GM19239 (cell line): Measurements from ENCODE around the gene SSTR3.
A peak's percentile ranks its signal among the peaks of the same experiment; 100 is the strongest.

ENCODE experiments used
- DNase-seq: peaks from one replicate; pipeline ENCODE4 v3.0.0; 2011; ENCODE audit warnings: low spot score; ENCODE audit not compliant: insufficient read length
- FAIRE-seq: peaks from 2 replicates; lab custom pipeline; 2011; peaks lifted over from hg19 to GRCh38; lab: Jason Lieb, UNC

The SSTR3 gene

DNA sequence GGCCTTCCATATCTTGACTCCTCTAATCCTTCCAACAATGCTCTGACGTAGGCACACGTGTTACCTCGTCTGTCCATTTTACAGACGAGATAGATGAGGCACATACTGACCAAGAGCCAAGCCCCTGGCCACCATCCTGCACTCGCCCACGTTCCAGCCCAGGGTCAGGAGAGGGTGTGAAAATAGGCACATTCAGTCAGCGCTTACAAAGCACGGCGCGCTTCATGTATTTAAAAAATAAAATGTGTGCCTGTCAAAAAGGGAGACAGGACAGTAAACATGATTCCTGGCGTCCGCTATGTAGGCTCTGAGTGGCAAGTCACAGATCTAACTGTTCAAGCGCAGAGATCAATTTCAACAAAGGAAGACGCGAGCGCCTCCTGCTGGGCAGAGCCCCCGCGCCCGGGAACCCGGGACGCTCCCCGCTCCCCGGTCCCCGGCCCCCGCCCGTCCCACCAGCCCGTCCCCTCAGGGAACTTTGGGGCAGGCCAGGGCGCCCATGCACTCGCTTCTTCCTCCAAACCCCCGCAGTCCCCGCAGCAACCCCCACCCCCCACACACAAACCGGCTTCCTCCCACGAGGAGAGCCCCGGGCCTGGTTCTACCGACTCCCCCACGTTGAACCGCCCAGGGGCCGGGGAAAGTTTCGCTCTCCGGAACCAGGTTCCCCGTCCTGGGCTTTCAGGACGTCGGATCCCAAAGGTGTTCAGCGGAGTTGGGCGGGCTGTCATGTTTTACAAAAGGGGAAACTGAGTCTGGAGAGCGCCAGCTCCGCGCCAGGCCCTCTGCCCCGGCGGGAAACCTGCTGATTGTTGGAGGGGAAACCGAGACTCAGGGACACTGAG, 13.8 kb downstream of the SSTR3 start:
- FAIRE-seq (peak; percentile 94), DNase-seq (peak; percentile 66)

DNA sequence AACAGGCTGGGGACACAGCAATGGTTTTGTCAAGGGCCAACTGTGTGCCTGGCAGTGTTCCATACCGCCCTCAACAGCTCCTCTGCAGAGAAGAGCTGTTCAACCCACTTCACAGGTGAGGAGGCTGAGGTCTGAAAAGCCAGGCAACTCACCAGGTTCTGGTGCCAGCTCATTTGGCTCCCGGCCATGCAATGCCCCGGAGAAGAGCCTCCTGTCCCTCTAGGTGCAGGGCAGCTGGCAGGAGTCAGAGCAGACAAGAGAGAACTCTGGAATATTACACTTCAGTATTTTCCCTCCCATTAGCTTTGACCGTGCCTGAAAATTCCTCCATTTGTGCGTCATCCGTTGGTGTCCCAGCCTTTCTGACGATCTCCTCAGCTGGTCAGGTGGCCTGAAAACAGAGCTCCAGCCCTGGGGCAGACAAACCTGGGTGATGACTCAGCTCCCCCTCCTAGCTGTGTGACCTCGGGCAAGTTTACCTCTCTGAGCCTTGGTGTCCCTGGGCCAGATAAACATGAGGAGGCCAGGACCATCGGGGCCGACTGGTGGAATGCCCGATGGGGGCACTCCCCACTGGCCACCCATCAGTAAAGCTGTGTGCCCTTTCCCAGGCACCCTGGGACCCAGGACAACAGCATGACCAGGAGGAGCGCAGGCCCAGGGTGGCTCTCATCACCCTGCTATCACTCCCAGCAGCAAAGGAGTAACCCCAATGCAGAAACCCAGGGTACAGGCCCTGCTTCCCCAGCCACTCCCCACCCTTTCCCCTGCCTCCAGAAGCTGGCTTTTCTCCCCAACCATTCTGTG, 14.6 kb downstream of the SSTR3 start:
- no peak for DNase-seq
- FAIRE-seq, result no peak

DNA sequence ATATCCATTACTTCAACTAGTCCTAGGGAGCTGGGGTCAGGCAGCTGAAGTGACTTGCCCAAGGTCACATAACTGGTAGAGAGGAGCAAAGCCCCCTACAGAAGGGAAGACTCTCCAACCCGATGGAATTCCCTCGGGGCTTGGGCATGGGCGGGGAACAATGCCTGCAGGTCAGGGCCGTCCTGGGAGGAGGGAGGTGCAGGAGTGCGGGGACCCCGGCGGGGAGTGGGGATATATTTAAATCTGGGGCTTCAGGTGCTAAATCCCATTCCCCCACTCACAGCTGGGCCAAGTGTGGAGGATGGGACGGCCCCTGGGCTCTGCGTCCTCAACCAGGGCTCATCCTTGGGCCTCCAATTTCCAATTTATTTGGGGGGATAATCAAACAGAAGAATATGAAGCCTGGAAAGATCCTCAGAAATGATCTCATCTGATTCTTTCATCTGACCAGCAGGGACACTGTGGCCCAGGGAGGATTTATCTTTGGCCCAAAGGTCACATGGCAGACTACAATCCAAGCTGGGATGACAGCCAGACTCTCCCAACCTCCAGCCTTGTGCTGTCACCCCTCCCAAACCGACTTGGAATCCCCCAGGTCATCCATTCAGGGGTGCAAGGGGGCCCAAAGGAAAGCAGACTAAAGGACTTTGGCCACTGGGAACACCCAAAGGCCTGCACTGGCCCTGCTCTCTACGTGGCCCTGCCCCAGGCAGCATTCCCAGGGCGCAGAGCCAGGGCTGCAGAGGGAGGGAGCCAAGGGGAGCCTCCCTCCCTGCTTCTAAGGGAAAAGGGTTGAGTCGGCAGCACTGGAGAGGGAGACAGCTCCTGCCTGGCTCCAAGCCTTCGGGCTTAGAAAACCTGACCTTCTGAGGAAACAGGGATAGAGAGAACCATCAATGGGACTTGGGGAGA, 15.5 kb downstream of the SSTR3 start:
- no peak for DNase-seq
- no peak for FAIRE-seq

DNA sequence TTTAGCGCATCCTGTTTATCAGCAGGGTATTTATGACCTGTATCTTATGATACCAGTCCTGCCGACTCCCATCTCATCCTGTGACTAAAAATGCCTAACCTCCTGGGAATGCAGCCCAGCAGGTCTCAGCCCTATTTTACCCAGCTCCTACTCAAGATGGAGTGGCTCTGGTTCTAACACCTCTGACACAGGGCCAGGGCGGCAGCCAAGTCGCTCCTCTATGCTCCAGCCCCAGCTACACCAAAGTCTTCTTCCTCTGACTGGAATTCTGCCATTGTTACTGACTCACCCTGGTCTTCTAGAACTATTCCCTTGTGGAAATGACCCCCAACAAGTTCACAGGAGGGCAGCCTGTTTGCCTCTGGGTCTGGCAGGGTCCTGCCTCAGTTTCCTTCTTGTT, 16.4 kb downstream of the SSTR3 start:
- no peak for FAIRE-seq
- DNase-seq, result no peak

DNA sequence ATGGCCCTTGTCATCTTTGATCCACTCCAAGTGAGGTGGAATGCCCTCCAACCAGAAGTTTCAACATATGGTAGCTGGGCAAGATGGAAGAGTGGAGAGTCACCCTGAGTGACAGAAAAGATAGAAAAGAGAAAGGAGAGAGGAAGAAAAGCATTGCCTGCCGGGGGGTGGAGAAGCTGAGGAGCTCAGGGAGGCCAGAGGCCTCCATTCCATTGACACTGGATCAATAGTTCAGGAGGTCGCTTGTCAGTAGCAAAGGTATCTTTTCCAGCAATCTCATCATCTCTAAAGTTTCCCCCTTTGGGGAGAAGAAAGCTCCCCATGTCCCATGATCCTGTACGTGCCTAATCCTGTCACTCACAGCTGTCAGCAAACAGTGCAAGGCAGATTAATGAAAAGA, 17.5 kb downstream of the SSTR3 start:
- FAIRE-seq (peak; percentile 31), DNase-seq (no peak)

DNA sequence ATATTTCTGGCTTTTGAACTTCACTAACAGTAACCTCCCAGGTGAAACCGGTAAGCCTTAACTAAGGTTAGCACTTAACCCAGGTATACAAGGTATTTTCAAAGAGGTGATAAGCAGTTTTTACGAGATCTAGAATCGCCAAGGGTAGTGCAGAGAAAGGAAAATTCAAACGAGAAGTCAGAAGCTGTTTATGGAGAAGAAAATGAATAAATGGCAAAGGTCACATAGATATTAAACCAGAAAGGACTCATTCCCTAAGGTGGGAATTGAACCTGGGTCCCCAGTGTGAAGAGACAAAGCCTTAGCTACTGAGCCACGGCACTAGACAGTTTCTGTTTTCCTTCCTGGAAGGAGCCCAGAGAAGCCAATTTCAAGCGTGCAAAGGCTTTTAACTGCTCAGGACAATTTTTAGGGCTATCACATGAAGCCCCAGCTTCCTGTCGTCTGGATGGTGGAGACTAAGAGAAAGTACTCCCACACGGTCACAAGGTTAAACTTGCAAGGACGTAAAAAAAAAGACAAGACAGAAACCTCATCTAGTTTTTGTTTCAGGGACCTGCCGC, 18.6 kb downstream of the SSTR3 start:
- DNase-seq (no peak), FAIRE-seq (peak; percentile 85)

DNA sequence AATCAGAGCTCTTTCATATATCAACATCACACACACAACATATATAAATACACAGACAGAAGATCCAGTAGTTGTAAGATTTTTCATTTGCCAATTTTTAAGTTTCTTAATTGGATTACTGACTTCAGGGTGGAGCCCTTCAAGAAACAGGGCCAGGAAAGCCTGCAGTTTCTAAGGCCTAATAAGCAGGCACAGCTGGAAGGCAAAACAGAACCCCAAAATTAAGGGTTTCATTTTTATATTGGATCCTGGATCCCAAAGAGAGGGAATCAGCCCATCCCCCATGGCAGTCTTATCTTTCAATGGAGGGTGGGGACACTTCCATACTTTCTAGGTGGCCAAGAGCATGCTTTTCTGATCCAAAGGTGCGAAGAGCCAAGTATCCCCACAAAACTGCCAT, 19.5 kb downstream of the SSTR3 start:
- no peak for FAIRE-seq
- DNase-seq, result no peak

DNA sequence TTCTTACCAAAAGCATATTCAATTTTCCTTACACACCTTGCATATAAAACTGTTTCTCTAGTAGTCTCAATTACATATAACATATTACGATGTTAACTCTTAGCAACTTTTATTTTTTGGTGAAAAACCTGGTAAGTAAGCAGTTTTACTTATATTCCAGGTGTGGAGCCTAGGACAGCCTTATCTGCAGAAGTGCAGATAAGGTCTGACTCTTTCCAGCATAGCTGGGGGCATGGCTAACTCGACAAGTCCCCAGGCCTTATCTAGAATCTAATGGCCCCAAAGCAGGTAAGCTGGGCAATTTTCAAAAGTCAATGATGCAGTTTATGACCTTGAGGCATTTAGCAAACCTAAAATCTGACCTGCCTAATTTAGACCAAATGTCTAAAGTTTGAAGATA, 20.1 kb downstream of the SSTR3 start:
- FAIRE-seq, result no peak

DNA sequence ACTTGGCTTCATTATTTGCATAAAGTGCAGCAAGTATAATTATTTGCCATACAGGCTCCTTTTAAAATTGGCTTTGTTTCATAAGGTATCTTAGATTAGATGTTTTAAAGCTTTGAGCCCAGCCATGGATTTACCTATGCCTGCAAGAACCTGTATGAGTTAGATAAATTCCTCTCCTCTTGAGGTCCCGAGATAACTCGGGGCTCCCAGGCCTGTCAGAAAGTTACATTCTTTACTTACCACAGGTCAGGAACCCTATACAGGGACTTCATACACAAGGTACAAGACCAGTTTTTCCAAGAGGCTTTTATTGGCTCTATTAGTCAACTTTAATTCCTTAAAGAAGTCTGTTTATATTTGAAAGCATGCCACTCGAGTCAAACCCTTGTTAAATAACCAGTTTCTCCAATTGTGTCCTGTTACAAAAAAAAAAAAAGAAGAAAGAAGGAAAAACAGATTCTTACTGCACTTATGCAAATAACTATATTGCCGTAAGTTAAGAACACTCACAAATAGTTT, 22.0 kb downstream of the SSTR3 start:
- no peak for FAIRE-seq

More for the DNA sequence above, 20.1 kb downstream of the SSTR3 start:
- no peak for DNase-seq

DNA sequence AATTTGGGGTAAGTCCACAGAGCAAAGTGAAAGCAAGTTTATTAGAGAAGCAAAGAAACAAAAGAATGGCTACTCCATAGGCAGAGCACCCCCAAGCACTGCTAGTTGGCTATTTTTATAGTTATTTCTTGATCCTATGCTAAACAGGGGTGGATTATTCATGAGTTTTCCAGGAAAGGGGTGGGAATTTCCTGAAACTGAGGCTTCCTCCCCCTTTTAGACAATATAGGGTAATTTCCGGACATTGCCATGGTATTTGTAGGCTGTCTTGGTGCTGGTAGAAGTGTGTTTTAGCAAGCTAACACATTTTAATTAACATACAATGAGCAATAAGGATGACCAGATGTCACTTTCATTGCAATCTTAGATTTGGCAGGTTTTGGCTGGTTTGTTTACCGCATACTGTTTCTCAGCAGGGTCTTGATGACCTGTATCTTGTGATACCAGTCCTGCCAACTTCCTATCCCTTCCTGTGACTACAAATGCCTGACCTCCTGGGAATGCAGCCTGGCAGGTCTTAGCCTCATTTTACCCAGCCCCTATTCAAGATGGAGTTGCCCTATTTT, 23.3 kb downstream of the SSTR3 start:
- DNase-seq (no peak), FAIRE-seq (no peak)

More for the DNA sequence above, 22.0 kb downstream of the SSTR3 start:
- no peak for DNase-seq

DNA sequence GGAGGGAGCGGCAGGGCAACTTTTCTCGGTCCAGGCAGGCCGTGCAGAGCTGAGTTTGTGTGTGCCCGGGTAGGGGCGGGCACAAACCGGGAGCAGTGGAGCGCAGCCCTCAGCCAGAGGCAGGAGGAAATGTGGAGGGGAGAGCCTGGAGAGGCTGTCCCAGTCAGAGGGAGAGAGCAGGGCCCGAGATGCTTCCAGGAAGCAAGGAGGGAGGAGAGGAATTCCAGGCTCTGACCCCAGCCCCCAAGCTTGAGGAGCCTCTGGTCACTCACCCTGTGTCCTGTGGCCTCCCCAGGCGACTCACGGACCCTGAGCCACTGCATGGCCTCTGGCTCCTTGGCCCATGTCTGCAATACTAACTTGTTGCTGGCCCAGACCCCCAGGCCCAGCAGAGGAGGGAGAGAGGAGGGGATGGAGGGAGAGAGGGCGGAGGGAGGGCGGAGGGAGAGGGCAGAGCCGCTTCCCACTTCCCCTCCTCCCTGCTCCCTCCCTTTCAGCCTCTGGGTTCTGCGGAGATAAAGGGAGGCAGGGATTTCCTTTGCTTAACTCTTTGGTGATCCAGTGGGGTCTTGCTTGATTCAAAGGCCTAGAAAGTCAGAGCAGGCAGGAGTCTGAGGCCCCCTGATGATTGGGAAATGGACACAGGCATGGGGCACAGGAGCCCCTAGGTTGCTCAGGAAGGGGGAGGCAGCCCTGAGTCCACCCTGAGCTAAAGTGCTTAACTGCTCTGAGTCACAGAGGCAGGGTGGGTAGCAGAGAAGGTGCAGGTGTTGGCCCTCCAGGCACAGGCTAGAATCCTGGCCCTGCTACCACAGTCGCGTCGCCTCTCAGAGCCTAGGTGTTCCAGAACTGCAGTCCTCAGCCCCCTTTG, 24.2 kb downstream of the SSTR3 start, which contains the start of gene C1QTNF6:
TSS of gene C1QTNF6 (minus strand) at position 357 of the 871 bp plus-strand sequence. CDS start at position 323, 34 bp downstream.
- FAIRE-seq (no peak), DNase-seq (no peak)

DNA sequence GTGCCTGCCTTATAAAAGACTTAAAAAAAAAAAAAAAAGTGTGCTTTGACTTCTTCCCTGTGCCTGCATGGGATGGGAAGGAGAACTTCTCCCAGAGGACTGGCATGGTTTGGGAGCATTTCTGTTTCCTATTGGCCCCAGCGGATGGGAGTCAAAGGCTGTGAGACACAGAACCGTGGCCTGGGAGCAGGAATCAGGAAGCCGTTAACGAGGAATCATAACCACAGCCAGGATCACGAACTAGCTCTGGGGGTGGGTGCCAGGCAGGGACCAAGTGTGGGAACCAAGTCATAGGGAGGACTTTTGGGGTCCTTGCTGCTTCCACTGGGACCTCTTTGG, 24.8 kb downstream of the SSTR3 start:
- DNase-seq (no peak), FAIRE-seq (no peak)

DNA sequence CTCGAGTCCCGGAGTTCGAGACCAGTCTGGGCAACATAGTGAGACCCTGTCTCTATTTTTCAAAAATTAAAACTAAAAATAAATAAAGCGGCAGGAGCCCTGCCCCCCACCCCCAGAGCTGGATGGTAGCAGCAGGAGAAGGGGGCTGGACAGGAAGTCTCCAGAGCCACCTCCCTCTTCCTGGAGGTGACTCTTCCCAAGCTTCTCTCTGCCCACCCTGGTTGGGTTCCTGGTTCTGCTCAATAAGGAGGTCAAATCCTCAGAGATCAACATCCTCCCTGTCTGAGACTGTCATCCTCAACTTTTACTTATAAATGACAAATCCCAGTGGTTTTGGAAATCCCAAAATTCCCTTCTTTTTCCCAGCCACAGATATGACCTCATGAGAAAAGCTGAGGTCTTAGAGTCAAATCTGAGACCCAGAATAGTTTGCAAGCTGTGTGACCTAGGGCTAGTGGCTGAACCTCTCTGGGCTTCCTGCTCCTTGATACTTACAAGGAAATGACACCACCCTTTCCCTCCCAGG, 25.2 kb downstream of the SSTR3 start:
- no peak for DNase-seq
- FAIRE-seq, result no peak

DNA sequence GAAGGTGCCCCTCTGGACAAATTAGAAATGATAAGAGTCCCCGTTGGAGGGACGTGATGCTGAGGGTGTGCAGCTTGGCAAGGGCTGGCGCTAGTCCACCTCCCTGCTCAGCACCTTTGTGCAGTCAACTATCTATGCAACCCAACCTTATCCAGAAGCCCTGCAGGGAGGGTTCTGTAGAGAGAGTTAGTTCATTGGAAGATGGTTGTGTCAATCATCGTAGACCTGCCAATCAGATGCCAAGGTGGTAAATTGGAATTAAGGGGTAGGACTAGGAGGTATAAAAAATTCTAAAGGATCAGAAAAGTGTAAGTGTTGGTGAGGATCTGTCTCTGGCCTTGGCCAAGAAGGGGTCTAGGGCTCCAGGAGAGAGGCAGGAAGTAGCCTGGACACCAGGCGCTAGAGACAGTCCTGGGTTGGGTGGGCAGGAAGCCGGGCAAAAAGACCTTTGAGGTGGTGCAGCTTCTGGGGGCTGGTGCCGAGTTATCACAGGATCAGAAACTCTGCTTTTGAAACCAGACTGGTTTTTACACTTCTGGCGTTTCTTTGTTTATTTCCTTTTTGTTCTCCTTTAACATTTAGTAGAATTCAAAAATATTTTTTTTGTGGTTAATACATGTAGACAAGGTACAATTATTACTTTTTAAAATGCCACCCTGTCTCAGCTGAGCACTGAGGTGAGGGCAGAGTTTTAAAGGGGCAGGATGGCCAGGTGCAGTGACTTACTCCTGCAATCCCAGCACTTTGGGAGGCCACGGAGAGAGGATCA, 25.9 kb downstream of the SSTR3 start:
- FAIRE-seq, result peak; percentile 95
- peak; percentile 70 for DNase-seq

DNA sequence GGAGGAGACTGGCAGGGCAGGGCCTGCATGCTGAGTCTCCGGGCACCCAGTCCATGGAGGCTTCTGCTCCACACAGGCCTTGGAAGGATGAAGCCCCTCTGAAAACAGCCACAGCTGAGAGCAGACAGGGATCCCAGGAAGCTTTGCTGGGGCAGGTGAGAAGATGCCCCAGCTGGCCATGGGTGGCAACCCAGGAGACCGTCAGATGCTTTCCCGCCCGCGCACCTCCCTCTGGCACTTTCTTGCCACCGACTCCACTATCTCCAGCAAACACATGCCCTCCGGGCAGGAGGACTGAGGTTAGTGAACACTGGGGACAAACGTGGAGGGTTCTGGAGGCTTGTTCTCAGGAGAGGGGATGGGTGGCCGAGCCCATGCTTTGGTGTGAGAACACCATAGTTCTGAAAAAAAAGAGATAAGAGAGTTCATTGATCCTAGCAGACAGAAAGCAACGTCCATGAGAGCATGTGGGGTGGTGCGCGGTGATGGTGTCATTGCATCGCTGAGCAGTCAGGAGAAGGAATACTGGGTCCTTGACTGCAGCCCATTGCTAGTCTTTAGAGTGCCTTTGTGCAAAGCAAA, 26.5 kb downstream of the SSTR3 start:
- no peak for DNase-seq
- no peak for FAIRE-seq

DNA sequence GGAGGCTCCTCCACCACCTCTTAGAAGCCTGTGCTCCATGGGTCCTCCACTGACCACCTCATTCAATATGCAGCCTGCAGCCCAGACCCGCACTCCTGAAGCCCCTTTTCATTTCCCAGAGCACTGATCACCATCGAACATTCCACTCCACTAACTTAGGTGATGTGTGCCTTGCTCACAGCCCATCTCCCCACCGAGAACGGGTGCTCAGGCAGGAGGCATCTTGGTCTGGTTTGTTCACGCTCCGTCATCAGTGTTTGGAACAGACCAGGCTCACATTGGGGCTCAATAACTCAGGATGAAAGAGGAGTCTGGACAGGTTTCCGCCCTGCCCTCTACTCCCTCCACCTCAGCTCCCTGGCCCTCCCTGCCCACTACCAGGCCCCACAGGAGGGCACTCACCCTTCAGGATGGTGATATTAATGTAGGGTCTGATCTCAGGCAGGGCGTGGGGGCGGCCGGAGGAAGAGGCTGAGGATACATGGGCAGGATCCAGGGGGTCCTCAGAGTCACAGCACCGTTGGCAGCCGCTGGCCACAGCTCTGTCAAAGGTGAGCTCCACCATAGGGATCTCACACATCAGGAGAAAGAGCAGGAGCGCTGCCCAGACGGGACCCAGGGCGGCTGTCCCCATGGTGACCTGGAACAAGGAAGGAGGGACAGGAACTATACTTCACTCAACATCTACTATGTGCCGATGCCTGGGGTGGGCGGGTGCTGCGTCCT, 27.3 kb downstream of the SSTR3 start:
- DNase-seq, result no peak
- FAIRE-seq, result no peak

DNA sequence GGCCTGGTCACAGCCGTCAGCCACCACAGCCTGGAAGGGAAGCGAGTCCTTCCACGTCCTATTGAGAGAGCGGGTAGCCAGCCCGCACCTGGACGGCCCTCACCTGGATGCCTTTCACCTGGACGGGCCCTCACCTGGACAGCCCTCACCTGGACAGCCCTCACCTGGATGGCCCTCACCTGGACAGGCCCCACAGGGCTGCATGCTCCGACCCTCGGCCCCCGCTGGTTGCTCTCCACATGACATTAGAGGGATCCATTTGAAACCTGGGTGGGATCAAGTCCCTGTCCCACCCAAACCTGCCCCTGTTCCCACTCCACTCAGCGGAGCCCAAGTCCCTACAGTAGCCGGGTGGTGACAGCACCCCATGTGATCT, 27.9 kb downstream of the SSTR3 start:
- FAIRE-seq, result no peak
- no peak for DNase-seq
